Measurements from ENCODE around the gene FHL1.

GRCh38 chrX:136202889-136203288, 55.6 kb downstream of the FHL1 start:
- no peak for TF ChIP-seq SUZ12 (IDR thresholded peaks at IDR 0.05; ENCODE audit: extremely low read depth, insufficient read depth, insufficient read length)
- TF ChIP-seq YY1 (IDR thresholded peaks at IDR 0.05; ENCODE audit: insufficient read depth, insufficient read length) = no peak
- no peak for TF ChIP-seq ZNF274 (IDR thresholded peaks at IDR 0.05; ENCODE audit: low read depth, low read length)

All from NT2/D1 (cell line).